IPS-NIHi7 (cell line): Measurements from ENCODE around the gene RNU6-8.
A peak's percentile ranks its signal among the peaks of the same experiment; 100 is the strongest.

ENCODE experiments used
- DNase-seq: peaks from one replicate; pipeline ENCODE4 v3.0.0; 2012; ENCODE audit warnings: mixed read lengths; ENCODE audit errors: extremely low spot score

Gene RNU6-8

DNA sequence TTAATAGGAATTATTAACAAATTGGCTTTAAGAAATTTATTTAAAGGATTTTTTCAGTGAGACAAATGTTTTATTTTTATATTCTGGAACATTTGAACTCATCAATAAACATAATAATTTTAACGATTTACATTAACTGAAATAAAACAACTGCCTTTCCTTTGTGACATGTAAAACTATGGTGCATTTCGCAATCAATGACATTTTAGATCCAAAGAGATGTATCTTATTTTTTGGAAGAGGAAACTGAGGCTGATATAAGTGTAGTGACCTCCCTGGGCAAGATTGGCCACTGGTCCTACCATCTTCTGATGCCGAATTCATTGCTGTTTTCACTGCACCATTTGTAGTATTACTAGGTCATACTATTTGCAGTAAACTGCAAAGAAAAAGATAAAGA is 2.5 kb upstream of the RNU6-8 start:
- DNase-seq: no peak

DNA sequence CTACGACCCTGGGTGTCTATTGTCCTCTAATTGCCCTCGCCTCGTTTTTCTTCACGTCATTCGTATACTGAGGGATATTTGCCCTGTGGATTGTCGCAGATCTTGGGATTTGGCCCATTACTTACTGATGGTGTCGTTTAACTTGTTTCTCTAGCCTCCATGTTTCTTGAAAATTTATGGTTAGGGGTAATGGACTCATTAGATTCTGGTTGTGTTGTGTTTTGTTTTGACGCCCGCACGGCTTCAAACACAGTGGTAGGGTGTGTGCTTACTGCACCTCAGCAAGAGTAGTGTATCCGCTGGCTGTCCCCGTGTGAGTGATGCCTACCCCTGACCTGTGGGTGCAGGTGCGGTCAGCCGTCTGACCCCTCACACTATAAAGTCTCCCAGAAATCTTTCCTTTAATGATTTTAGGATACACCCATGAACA is 874 bp upstream of the RNU6-8 start:
- DNase-seq: no peak

GRCh38 chr14:32202491-32202997 is 525 bp downstream of the RNU6-8 start:
- DNase-seq: no peak

GRCh38 chr14:32201816-32202490 is 1.1 kb downstream of the RNU6-8 start, which contains the start of gene RNU6-7:
RNU6-7 (plus strand) TSS chr14:32202045.
- no peak for DNase-seq

- peak; percentile 89 for DNase-seq
These were observed 1.8 kb downstream of the RNU6-8 start for GRCh38 chr14:32201193-32201815.

- no peak for DNase-seq
These were observed 2.5 kb downstream of the RNU6-8 start for GRCh38 chr14:32200368-32201192.

- DNase-seq: no peak
These were observed 5.2 kb downstream of the RNU6-8 start for GRCh38 chr14:32197919-32198318.

- DNase-seq: no peak
These were observed 7.4 kb downstream of the RNU6-8 start for GRCh38 chr14:32195636-32196035.

GRCh38 chr14:32193532-32193931 is 9.5 kb downstream of the RNU6-8 start:
- DNase-seq: no peak

DNA sequence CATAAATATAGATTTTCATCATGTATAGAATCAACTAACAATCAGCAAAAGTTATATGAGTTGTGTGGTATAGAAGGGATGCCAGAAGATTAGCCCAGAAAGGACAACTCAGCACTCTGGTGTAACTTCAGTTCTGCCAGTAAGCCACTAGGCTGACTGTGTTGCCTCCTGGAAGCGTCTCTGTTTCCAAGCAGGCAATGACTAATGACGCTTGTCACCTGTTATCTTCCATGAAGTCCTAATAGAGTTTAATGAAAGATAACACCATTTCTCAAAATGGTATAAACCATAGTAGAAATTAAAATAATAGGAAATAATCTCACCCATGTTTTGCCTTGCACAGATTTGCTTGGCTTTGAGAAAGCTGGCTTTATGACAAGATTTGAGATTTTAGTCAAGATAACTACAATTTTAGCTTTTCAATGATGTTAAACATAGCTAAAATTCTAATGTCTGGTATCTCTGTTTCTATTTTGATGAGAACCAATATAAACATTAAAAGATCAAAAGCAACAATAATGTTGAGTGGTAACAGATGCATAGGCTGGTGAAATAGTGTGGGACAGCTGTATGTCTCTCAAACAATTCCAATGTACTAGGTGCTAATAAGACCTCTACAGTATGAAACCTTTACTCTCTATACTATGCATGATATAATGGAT is 10.2 kb downstream of the RNU6-8 start:
- no peak for DNase-seq

DNA sequence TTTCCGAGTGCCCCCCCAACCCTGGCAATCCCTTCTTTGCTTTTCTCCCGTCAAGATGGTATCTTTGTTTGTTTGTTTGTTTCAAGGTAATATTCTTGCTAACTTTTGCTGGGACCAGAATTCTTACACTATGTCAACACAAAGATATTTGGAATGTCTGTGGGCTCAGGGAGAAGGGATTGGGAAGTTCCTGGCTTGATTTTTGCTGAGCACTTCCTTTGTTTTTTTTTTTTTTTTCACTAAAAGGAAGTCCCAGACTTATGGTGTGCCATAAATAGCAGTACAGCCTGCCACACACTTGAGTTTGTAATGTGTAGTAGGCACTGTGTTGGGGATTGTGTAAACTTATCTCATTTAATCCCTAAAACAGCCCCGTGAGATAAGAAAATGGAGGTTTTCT is 12.4 kb downstream of the RNU6-8 start:
- DNase-seq: no peak

DNA sequence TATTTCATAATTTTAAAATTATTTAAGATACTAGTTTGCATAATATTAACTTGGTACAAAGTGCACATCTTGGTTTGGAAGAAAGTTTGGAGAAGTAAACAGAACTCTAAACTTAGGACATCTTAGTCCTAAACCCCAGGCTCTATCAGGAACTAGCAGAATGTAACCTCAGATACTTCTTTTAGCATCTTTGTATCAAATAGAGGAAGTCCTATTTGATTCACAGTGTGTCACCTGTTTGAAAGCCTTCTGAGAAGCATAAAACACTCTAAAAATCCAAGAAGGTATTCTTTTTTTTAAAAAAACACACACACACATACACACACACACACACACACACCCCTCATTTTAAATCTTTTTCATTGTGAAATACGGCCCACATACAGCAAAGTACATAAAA is 13.3 kb downstream of the RNU6-8 start:
- DNase-seq: no peak

DNA sequence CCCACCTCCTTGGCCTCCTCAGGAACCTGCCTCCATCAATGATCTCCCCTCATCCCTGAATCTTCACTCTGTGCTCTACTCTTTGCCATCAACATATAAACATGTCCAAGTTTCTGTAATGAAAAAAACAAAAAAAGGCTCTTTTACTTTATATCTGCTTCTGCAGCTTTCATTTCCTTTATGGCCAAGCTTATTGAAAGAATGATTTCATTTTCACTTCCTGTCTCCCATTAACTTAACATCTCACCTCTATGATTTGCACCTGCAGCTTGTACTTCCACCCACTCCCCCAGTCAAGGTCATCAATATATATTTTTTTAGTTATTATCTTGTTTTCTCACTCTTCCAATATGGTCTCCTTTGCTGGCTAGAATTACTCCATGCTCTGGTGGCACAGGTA is 16.8 kb downstream of the RNU6-8 start:
- DNase-seq: no peak

DNA sequence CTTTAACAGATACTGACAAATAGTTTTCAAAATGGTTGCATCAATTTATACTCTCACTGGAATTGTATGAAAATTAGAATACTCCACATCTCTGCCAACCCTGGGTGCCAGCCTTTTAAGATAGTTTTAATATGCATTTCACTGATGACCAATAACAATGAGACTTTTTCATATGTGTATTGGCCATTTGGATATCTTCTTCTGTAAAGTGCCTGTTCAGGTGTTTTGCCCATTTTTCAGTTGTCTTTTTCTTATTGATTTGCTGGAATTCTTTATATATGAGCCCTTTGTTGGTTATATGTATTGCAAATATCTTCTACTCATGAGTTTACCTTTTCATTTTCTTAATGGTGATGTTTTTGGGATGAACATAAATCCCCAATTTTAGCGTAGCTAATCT is 18.0 kb downstream of the RNU6-8 start:
- no peak for DNase-seq

DNA sequence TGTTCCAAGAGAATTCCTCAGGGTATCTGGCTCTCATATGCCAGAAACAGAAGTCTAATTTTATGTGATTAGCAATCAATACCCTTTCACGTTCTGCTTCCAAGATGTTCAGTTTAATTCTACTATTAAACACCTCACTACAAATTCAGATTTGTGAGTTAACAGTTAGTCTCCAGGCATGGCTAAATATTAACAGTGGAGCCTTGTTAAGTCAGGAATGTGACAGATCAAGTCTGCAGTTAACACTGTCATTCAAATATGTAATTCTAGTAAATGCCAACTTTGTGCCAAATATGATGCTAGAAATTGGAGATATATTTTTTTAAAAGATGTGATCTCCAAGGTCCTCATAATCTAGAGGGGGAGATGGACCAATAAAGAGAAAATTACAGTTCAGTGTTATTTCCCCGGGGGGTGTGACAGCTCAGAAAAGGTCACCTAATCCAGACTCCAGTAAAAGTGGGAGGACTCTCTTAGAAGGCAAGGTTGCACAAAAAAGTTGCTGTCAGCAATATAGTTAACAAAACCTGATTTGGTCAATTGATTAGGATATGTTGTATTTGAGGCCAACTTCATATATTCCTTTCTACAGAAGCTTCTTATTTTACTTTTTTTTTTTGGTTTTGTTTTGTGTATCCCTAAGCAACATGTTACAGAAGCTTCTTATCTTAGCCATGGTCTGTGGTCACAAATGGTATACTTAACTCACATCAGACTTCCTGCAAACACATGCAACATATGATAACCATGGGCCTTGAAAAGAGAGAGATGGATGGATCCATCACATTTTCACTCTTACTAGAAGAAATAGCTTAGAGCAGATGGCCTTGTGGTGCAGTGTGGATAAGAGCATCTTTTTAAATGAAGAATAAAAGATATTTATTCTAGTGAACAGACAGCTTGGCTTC is 19.7 kb downstream of the RNU6-8 start:
- no peak for DNase-seq

DNA sequence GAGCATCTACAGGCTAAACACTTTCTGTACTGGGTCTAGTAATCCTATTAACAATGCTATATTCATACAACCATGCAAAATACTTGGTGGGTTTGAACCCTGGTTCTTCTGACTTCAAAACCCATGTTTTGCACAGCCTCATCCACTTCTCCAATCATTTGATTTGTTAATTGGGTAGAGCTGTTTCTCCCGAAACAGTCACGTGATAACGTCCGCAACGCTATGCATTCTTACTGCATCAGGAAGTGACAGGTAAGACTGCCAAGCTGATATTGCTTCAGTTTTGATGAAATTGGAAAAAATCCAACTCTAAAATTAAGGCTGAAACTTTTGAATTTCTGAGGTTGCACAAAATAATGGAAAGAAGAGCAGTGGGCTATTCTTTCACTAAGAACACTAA is 31.6 kb downstream of the RNU6-8 start:
- no peak for DNase-seq

- DNase-seq: no peak
These were observed 33.9 kb downstream of the RNU6-8 start for GRCh38 chr14:32169191-32169590.

- DNase-seq: no peak
These were observed 35.2 kb downstream of the RNU6-8 start for GRCh38 chr14:32167907-32168306.

DNA sequence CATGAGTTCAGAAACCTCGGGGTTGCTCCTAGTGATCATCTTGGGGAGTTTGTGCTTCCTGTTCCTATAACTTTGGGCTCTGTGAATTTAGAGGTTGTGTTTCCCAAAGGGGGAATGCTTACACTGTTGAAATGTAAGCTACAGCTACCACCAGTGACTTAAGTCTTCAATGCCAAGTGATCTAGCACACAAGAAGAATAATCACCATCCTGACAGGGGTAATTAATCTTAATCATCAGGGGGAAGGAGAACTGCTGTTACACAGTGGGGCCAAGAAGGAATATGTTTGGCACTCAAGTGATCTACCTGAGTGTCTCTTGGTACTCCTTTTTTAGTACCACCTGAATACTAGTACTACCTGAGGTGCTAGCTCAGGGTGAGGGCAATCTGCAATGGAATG is 36.1 kb downstream of the RNU6-8 start:
- no peak for DNase-seq

GRCh38 chr14:32166029-32166428 is 37.0 kb downstream of the RNU6-8 start:
- no peak for DNase-seq
